ENCODE measurements around the gene ZNF580. TPM values are rescaled to one million over a fixed set of nuclear protein-coding genes. Genes with fewer than 3 reads are reported as not detected.

The ZNF580 gene
- total RNA-seq, 2 experiments from 2014 or later = 24.4 to 50.0 TPM

DNA sequence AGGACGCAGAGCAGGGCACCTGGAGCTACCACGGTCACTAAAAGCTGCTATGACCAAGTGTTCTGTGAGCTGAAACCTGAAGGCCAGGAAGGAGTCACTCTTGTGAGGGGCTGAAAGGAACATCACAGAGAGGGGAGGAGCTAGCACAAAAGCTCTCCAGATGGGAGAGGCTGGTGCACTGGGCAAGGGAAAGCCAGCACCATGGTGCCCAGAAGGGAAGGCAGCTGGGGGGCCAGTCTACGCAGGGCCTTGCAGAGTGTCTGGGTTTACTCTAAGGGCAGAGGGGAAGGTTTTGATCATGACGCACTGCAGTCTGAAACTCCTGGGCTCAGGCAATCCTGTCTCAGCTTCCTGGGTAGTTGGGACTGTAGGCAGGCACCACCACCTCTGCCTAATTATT, 4.1 kb upstream of the ZNF580 start:
- Histone ChIP-seq H3K4me1 (ENCODE audit: insufficient read depth, low read length, poor library complexity, severe bottlenecking) (peaks cover 57% of the 10 kb centered on the region), H4K20me1 (ENCODE audit: insufficient read depth, low read length) (no peaks in the 10 kb centered on the region), H3K36me3 (ENCODE audit: insufficient read depth, low read length) (peaks cover 7% of the 10 kb centered on the region; the same call in 1 of the 2 replicates), H3K4me3 (ENCODE audit: low read depth, low read length, poor library complexity, severe bottlenecking) (peak overlapping the region; percentile 98), H3K4me2 (ENCODE audit: low read length) (peak overlapping the region; percentile 100), H2AFZ (ENCODE audit: low read length) (no peak overlapping the region), H3K79me2 (ENCODE audit: insufficient read depth, low read depth, low read length) (peaks cover 31% of the 10 kb centered on the region), H3K9me2 (ENCODE audit: insufficient read depth, low read length) (no peaks in the 10 kb centered on the region), H3K27ac (ENCODE audit: low read depth, low read length, poor library complexity, severe bottlenecking) (no peak overlapping the region), H3K9me3 (ENCODE audit: low read length) (no peaks in the 10 kb centered on the region)
- BruUV-seq (replicated peaks) = no TSS peak
- POLR2A ChIA-PET = no interaction called here
- TF ChIP-seq, protein P1, sequence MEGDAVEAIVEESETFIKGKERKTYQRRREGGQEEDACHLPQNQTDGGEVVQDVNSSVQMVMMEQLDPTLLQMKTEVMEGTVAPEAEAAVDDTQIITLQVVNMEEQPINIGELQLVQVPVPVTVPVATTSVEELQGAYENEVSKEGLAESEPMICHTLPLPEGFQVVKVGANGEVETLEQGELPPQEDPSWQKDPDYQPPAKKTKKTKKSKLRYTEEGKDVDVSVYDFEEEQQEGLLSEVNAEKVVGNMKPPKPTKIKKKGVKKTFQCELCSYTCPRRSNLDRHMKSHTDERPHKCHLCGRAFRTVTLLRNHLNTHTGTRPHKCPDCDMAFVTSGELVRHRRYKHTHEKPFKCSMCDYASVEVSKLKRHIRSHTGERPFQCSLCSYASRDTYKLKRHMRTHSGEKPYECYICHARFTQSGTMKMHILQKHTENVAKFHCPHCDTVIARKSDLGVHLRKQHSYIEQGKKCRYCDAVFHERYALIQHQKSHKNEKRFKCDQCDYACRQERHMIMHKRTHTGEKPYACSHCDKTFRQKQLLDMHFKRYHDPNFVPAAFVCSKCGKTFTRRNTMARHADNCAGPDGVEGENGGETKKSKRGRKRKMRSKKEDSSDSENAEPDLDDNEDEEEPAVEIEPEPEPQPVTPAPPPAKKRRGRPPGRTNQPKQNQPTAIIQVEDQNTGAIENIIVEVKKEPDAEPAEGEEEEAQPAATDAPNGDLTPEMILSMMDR (conservative IDR thresholded peaks at IDR 0.05; ENCODE audit: low read length) = no peak
- TF ChIP-seq EZH2phosphoT487 (IDR thresholded peaks at IDR 0.05; ENCODE audit: borderline replicate concordance, low read depth, low read length) = no peak
- intact Hi-C loops (cut with micrococcal nuclease; ENCODE audit: unreplicated experiment) = no loop called here
- DNase-seq (ENCODE audit: low spot score) = no peak
- CTCF ChIA-PET (ENCODE audit: unreplicated experiment) = no interaction called here

DNA sequence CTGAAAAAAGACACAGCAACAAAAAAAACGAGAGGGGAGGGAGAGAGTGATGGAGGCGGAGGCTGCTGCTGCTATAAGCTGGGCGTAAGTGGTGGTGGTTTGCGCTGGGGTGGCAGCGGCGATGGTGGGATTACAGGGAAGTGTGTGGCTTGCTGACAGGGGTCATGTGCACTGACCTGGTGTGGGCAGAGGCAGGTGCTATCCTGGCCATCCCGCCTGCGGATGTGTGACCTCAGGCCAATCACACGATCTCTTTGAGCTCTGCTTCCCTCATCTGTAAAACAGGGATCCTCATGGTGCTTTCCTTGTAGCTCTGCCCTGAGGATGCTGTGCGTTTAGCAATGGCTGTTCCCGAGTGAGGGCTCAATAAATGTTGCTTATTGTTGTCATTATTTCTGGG, 3.3 kb upstream of the ZNF580 start:
- peaks cover 7% of the 10 kb centered on the region; the same call in 1 of the 2 replicates for H3K36me3 ChIP-seq (ENCODE audit: insufficient read depth, low read length)
- H3K79me2 ChIP-seq (ENCODE audit: insufficient read depth, low read depth, low read length) = peaks cover 39% of the 10 kb centered on the region
- intact Hi-C loops (cut with micrococcal nuclease; ENCODE audit: unreplicated experiment) = no loop called here
- BruUV-seq (replicated peaks) = no TSS peak
- no peaks in the 10 kb centered on the region for H4K20me1 ChIP-seq (ENCODE audit: insufficient read depth, low read length)
- H2AFZ ChIP-seq (ENCODE audit: low read length) = no peak overlapping the region
- TF ChIP-seq EZH2phosphoT487 (IDR thresholded peaks at IDR 0.05; ENCODE audit: borderline replicate concordance, low read depth, low read length) = no peak
- TF ChIP-seq, protein P1 (conservative IDR thresholded peaks at IDR 0.05; ENCODE audit: low read length) = no peak
- H3K9me3 ChIP-seq (ENCODE audit: low read length) = no peaks in the 10 kb centered on the region
- no peak for DNase-seq (ENCODE audit: low spot score)
- POLR2A ChIA-PET = no interaction called here
- peaks cover 53% of the 10 kb centered on the region for H3K4me1 ChIP-seq (ENCODE audit: insufficient read depth, low read length, poor library complexity, severe bottlenecking)
- H3K4me3 ChIP-seq (ENCODE audit: low read depth, low read length, poor library complexity, severe bottlenecking) = no peak overlapping the region
- no peak overlapping the region for H3K27ac ChIP-seq (ENCODE audit: low read depth, low read length, poor library complexity, severe bottlenecking)
- CTCF ChIA-PET (ENCODE audit: unreplicated experiment) = interaction anchor here (0.6 kb wide), 1 partner anchor 13 kb away, joined by 3 read pairs; the partner anchor contains the start of gene ZNF784
- no peaks in the 10 kb centered on the region for H3K9me2 ChIP-seq (ENCODE audit: insufficient read depth, low read length)
- peak overlapping the region; percentile 24 for H3K4me2 ChIP-seq (ENCODE audit: low read length)

DNA sequence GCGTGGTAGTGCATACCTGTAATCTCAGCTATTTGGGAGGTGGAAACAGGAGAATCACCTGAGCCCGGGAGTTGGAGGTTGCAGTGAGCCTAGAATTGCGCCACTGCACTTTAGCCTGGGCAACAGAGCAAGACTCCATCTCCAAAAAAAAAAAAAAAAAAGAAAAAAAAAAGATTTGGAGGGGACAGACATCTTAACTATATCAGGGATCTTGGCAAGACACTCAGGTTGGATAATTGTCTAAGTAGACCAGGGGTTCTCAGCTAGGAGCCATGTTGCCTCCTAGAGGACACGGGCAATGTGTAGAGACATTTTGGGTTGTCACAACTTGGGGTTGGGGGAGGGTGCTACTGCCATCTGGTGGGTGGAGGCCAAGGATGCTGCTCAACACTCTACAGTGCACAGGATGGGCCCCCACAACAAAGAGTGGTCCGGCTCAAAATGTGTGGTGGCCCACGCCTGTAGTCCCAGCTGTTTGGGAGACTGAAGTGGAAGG, 1.9 kb upstream of the ZNF580 start:
- Histone ChIP-seq H3K9me3 (ENCODE audit: low read length) (no peaks in the 10 kb centered on the region), H3K9me2 (ENCODE audit: insufficient read depth, low read length) (no peaks in the 10 kb centered on the region), H2AFZ (ENCODE audit: low read length) (no peak overlapping the region), H3K79me2 (ENCODE audit: insufficient read depth, low read depth, low read length) (peaks cover 47% of the 10 kb centered on the region), H3K27ac (ENCODE audit: low read depth, low read length, poor library complexity, severe bottlenecking) (peak overlapping the region; percentile 86), H3K4me2 (ENCODE audit: low read length) (peak overlapping the region; percentile 89), H4K20me1 (ENCODE audit: insufficient read depth, low read length) (no peaks in the 10 kb centered on the region), H3K4me1 (ENCODE audit: insufficient read depth, low read length, poor library complexity, severe bottlenecking) (peaks cover 57% of the 10 kb centered on the region), H3K4me3 (ENCODE audit: low read depth, low read length, poor library complexity, severe bottlenecking) (peak overlapping the region; percentile 39), H3K36me3 (ENCODE audit: insufficient read depth, low read length) (peaks cover 9% of the 10 kb centered on the region)
- POLR2A ChIA-PET = interaction anchor here (0.7 kb wide), 1 partner anchor 231 kb away, joined by 6 read pairs; the partner anchor contains the start of gene UBE2S
- CTCF ChIA-PET (ENCODE audit: unreplicated experiment) = no interaction called here
- no TSS peak for BruUV-seq (replicated peaks)
- peak; percentile 88 for DNase-seq (ENCODE audit: low spot score)
- TF ChIP-seq EZH2phosphoT487 (IDR thresholded peaks at IDR 0.05; ENCODE audit: borderline replicate concordance, low read depth, low read length) = no peak
- TF ChIP-seq, protein P1 (conservative IDR thresholded peaks at IDR 0.05; ENCODE audit: low read length) = peak; percentile 87
- intact Hi-C loops (cut with micrococcal nuclease; ENCODE audit: unreplicated experiment) = no loop called here

All from OCI-LY7 (cell line).